Activated CD8-positive, alpha-beta T cell treated with anti-CD3 and anti-CD28 coated beads for 36 hours (primary cell): ENCODE results near the gene SCGB1A1. TPM values are rescaled to one million over a fixed set of nuclear protein-coding genes. Genes with fewer than 3 reads are reported as not detected.

ENCODE experiments used
- ATAC-seq: fragments of 200-7000 bp; cut with Tn5 transposase; one replicate; pipeline ENCODE4 v1.10.0; 2021; ENCODE audit warnings: mild to moderate bottlenecking, moderate library complexity
- CTCF ChIA-PET: fragments of 350-600 bp; sonication (Branson Sonifier 250); formaldehyde crosslinking; loops from one replicate; lab custom pipeline; 2021; ENCODE audit warnings: antibody characterized with exemption; lab: Charles Lee
- POLR2A ChIA-PET: fragments of 350-600 bp; sonication (Branson Sonifier 250); formaldehyde crosslinking; loops from one replicate; lab custom pipeline; 2021; ENCODE audit warnings: antibody characterized with exemption; lab: Charles Lee
- DNase-seq: peaks from one replicate; pipeline ENCODE4 v3.0.0-alpha.2; 2020
- H3K27ac Mint-ChIP-seq: one replicate; pipeline ENCODE4 v1.8.0; 2021; ENCODE audit warnings: mild to moderate bottlenecking, mixed read lengths
- H3K27me3 Mint-ChIP-seq: one replicate; pipeline ENCODE4 v1.8.0; 2021; ENCODE audit warnings: mixed read lengths
- H3K36me3 Mint-ChIP-seq: one replicate; pipeline ENCODE4 v1.8.0; 2021; ENCODE audit warnings: low read depth, mixed read lengths
- H3K4me1 Mint-ChIP-seq: one replicate; pipeline ENCODE4 v1.8.0; 2021; ENCODE audit warnings: low read depth, mixed read lengths
- H3K4me3 Mint-ChIP-seq: one replicate; pipeline ENCODE4 v1.8.0; 2021; ENCODE audit warnings: mild to moderate bottlenecking, moderate library complexity, mixed read lengths
- H3K9me3 Mint-ChIP-seq: one replicate; pipeline ENCODE4 v1.8.0; 2021; ENCODE audit warnings: mixed read lengths
- intact Hi-C: fragments of 100-400 bp; cut with micrococcal nuclease; formaldehyde crosslinking; loops from one replicate; pipeline ENCODE4 v1.10.0; 2022
- total RNA-seq, 2 experiments: library from RNA; stranded (reverse); gene quantifications; one replicate each; pipeline ENCODE4 v1.2.3, GENCODE V29; 2021
- TF ChIP-seq, protein P1 (sequence below): fragments of 200-600 bp; IDR thresholded peaks from one replicate; pipeline ENCODE4 v1.8.0; 2022; ENCODE audit warnings: antibody characterized with exemption, mild to moderate bottlenecking

Gene SCGB1A1
- total RNA-seq, 2 experiments from 2014 or later, result not detected

DNA sequence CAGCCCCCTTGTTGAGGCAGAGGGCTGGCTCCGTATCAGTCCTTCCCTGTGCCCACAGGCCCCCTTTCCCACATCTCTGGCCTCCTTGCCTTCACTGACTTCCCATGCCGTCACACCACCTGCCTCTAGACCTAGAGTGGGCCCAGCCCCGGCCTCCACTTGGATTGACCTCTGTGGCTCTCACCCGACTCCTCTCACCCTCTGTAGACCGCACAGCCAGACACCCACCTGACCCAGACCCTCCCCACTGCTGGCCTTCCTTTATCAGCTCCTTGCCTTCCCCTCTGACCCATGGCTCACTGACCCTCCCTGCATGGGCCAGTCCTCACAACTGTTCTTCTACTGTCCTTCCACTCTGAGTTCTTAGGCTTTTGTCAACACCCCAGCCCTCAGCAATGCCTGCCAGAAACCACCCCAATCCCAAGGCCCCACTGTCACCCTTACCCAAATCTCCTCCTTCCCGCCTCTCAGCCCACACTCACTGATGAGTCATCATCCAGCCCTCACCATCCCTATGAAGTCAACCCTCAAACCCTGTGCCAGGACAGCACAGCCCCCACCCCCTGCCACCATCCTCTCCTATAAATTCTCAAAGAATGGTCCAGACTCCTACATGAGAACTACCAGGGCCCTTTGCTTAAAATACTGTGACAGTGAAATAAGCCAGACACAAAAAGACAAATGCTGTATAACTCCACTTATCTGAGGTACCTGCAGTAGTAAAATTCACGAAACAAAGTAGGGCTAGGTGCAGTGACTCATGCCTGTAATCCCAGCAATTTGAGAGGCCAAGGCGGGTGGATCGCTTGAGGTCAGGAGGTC lies 53.4 kb downstream of the SCGB1A1 start:
- ATAC-seq, result no peak
- no peak for DNase-seq
- TF ChIP-seq, protein P1, sequence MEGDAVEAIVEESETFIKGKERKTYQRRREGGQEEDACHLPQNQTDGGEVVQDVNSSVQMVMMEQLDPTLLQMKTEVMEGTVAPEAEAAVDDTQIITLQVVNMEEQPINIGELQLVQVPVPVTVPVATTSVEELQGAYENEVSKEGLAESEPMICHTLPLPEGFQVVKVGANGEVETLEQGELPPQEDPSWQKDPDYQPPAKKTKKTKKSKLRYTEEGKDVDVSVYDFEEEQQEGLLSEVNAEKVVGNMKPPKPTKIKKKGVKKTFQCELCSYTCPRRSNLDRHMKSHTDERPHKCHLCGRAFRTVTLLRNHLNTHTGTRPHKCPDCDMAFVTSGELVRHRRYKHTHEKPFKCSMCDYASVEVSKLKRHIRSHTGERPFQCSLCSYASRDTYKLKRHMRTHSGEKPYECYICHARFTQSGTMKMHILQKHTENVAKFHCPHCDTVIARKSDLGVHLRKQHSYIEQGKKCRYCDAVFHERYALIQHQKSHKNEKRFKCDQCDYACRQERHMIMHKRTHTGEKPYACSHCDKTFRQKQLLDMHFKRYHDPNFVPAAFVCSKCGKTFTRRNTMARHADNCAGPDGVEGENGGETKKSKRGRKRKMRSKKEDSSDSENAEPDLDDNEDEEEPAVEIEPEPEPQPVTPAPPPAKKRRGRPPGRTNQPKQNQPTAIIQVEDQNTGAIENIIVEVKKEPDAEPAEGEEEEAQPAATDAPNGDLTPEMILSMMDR, result no peak
- H3K27ac Mint-ChIP-seq, result no peak overlapping the region
- POLR2A ChIA-PET, result no interaction called here
- H3K9me3 Mint-ChIP-seq, result no peaks in the 10 kb centered on the region
- no peaks in the 10 kb centered on the region for H3K27me3 Mint-ChIP-seq
- peaks cover 4% of the 10 kb centered on the region for H3K4me1 Mint-ChIP-seq
- H3K4me3 Mint-ChIP-seq, result no peak overlapping the region
- CTCF ChIA-PET, result no interaction called here
- intact Hi-C loops, result no loop called here
- no peaks in the 10 kb centered on the region for H3K36me3 Mint-ChIP-seq

Other genes with a start within 250 kb of the SCGB1A1 start
- not detected for gene SCGB1D1, start 228.8 kb upstream of the SCGB1A1 start, total RNA-seq
- gene SCGB2A1, start 210.4 kb upstream of the SCGB1A1 start, total RNA-seq, result not detected
- not detected for gene SCGB1D2, start 176.8 kb upstream of the SCGB1A1 start, total RNA-seq
- gene SCGB2A2, start 148.9 kb upstream of the SCGB1A1 start, total RNA-seq, result not detected
- not detected for gene SCGB1D4, start 120.0 kb upstream of the SCGB1A1 start, total RNA-seq
- gene ASRGL1, start 81.6 kb upstream of the SCGB1A1 start, total RNA-seq, result 1 to 10 TPM; 6.4 to 6.7 TPM
- gene AHNAK, start 127.8 kb downstream of the SCGB1A1 start, total RNA-seq, result 10 to 100 TPM; 41.1 to 43.0 TPM
- 1,000 to 10,000 TPM; 1,925 to 1,979 TPM for gene EEF1G, start 154.9 kb downstream of the SCGB1A1 start, total RNA-seq
- gene TUT1, start 172.5 kb downstream of the SCGB1A1 start, total RNA-seq, result 10 to 100 TPM; 34.4 to 38.0 TPM
- gene MTA2, start 182.8 kb downstream of the SCGB1A1 start, total RNA-seq, result 100 to 1,000 TPM; 159 to 164 TPM
- gene EML3, start 193.7 kb downstream of the SCGB1A1 start, total RNA-seq, result 100 to 1,000 TPM; 115 to 120 TPM
- gene ROM1, start 194.2 kb downstream of the SCGB1A1 start, total RNA-seq, result 1 to 10 TPM in 1 of 2 experiments, under 1 TPM in 1; 0.79 to 1.1 TPM
- 10 to 100 TPM; 59.1 to 61.4 TPM for gene B3GAT3, start 203.0 kb downstream of the SCGB1A1 start, total RNA-seq
- 100 to 1,000 TPM; 205 to 217 TPM for gene GANAB, start 227.6 kb downstream of the SCGB1A1 start, total RNA-seq
- 10 to 100 TPM; 30.3 to 31.5 TPM for gene INTS5, start 234.3 kb downstream of the SCGB1A1 start, total RNA-seq
- gene C11orf98, start 246.2 kb downstream of the SCGB1A1 start, total RNA-seq, result 100 to 1,000 TPM; 108 TPM
- gene CSKMT, start 246.3 kb downstream of the SCGB1A1 start, total RNA-seq, result 10 to 100 TPM; 37.1 to 43.6 TPM